Measurements from ENCODE around the gene CFAP74. TPM values are rescaled to one million over a fixed set of nuclear protein-coding genes. Genes with fewer than 3 reads are reported as not detected.
A peak's percentile ranks its signal among the peaks of the same experiment; 100 is the strongest.

Gene CFAP74
- total and polyA plus RNA-seq, 9 of the 15 experiments (the other 6 are each of a cell fraction or from before 2014, with no cell fraction given): 0.03 to 0.15 (median 0.05) TPM; not detected in 6

DNA sequence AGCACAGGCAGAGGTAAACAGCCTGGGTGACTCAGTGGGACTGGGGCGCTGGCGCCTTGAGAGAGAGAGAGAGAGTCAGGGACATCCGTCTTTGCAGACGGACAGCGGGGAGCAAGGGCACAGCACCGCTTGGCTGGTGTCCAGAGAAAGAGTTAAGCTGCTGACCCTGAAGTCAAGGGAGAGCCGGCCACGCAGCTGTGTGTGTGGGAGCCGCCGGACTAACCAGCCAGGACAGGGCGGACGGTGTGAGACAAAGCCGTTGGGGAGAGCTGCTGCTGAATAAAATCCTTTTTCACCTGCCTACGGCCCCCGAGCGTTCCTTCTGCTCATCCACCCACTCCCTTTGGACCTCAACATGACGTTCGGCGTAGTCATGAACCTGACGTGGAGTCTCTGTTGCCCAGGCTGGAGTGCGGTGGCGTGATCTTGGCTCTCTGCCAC lies 14.5 kb downstream of the CFAP74 start (continued):
- TF ChIP-seq TAF1 (IDR thresholded peaks at IDR 0.05; ENCODE audit: control insufficient read depth, extremely low read depth, insufficient read depth, low read length, severe bottlenecking): no peak
- TF ChIP-seq ZNF644 (tag; IDR thresholded peaks at IDR 0.05; ENCODE audit: low read depth): no peak
- no peak for TF ChIP-seq HDAC2 (IDR thresholded peaks at IDR 0.05)
- TF ChIP-seq, protein P1, sequence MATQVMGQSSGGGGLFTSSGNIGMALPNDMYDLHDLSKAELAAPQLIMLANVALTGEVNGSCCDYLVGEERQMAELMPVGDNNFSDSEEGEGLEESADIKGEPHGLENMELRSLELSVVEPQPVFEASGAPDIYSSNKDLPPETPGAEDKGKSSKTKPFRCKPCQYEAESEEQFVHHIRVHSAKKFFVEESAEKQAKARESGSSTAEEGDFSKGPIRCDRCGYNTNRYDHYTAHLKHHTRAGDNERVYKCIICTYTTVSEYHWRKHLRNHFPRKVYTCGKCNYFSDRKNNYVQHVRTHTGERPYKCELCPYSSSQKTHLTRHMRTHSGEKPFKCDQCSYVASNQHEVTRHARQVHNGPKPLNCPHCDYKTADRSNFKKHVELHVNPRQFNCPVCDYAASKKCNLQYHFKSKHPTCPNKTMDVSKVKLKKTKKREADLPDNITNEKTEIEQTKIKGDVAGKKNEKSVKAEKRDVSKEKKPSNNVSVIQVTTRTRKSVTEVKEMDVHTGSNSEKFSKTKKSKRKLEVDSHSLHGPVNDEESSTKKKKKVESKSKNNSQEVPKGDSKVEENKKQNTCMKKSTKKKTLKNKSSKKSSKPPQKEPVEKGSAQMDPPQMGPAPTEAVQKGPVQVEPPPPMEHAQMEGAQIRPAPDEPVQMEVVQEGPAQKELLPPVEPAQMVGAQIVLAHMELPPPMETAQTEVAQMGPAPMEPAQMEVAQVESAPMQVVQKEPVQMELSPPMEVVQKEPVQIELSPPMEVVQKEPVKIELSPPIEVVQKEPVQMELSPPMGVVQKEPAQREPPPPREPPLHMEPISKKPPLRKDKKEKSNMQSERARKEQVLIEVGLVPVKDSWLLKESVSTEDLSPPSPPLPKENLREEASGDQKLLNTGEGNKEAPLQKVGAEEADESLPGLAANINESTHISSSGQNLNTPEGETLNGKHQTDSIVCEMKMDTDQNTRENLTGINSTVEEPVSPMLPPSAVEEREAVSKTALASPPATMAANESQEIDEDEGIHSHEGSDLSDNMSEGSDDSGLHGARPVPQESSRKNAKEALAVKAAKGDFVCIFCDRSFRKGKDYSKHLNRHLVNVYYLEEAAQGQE (IDR thresholded peaks at IDR 0.05; ENCODE audit: borderline replicate concordance): peak; percentile 39; the same call in 1 of the 2 replicates
- TF ChIP-seq, protein P1 (CRISPR knock-in tag; IDR thresholded peaks at IDR 0.05; ENCODE audit: low read depth): no peak
- peak; percentile 64 for TF ChIP-seq CXXC5 (CRISPR knock-in tag; IDR thresholded peaks at IDR 0.05)
- no peak for TF ChIP-seq GTF2E2 (tag; IDR thresholded peaks at IDR 0.05)
- no peak for TF ChIP-seq KLF13 (tag; IDR thresholded peaks at IDR 0.05; ENCODE audit: borderline replicate concordance, low read depth)
- TF ChIP-seq, protein P2, sequence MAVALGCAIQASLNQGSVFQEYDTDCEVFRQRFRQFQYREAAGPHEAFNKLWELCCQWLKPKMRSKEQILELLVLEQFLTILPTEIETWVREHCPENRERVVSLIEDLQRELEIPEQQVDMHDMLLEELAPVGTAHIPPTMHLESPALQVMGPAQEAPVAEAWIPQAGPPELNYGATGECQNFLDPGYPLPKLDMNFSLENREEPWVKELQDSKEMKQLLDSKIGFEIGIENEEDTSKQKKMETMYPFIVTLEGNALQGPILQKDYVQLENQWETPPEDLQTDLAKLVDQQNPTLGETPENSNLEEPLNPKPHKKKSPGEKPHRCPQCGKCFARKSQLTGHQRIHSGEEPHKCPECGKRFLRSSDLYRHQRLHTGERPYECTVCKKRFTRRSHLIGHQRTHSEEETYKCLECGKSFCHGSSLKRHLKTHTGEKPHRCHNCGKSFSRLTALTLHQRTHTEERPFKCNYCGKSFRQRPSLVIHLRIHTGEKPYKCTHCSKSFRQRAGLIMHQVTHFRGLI (CRISPR knock-in tag; IDR thresholded peaks at IDR 0.05): no peak
